SK-N-SH (cell line): Measurements from ENCODE around the gene FYN. TPM values are rescaled to one million over a fixed set of nuclear protein-coding genes. Genes with fewer than 3 reads are reported as not detected.

Experiments used
- CTCF ChIA-PET: fragments of 300-600, 350-600 bp; formaldehyde crosslinking; extraction: SDS; loops from one replicate; lab custom pipeline; 2021; lab: Yijun Ruan, JAX
- POLR2A ChIA-PET: fragments of 350-600 bp; sonication (Branson Sonifier 250); formaldehyde crosslinking; extraction: SDS; loops from one replicate; lab custom pipeline; 2020; ENCODE audit warnings: antibody characterized with exemption, inconsistent platforms; lab: Yijun Ruan, JAX
- DNase-seq: peaks from one replicate; pipeline ENCODE4 v3.0.0; 2012
- H2AFZ ChIP-seq: fragments of 200-600 bp; sonication (generic); 2 replicates; pipeline ENCODE4 v1.8.1; 2016; ENCODE audit warnings: antibody characterized with exemption, mild to moderate bottlenecking, low read depth
- H3F3A ChIP-seq: fragments of 200-600 bp; sonication (generic); replicated peaks from 2 replicates; pipeline ENCODE3; 2016; ENCODE audit warnings: antibody characterized with exemption, mild to moderate bottlenecking; ENCODE audit not compliant: insufficient read depth
- H3K27ac ChIP-seq, 2 experiments: fragments of 200-500 bp in 1 of 2; fragments of 200-600 bp in 1 of 2; sonication (Bioruptor generic) in 1 of 2; sonication (generic), shearing (Covaris generic) in 1 of 2; 2 replicates each; pipeline versions ENCODE4 v1.5.1 to v1.6.1; 2014 to 2016; ENCODE audit warnings: low read depth in 2 of 2, inconsistent platforms in 1 of 2, low read length in 1 of 2, mild to moderate bottlenecking in 1 of 2, mixed read lengths in 1 of 2
- H3K27me3 ChIP-seq: fragments of 200-600 bp; sonication (generic), shearing (Covaris generic); 2 replicates; pipeline ENCODE4 v1.6.1; 2016; ENCODE audit warnings: mixed run types; ENCODE audit not compliant: insufficient read depth
- H3K36me3 ChIP-seq, 2 experiments: fragments of 200-500 bp in 1 of 2; fragments of 200-600 bp in 1 of 2; sonication (Bioruptor generic) in 1 of 2; sonication (generic) in 1 of 2; replicated peaks in 1 of 2; 2 replicates each; pipeline versions ENCODE3 to v1.5.1; 2014 to 2016; ENCODE audit warnings: low read length in 1 of 2, mild to moderate bottlenecking in 1 of 2; ENCODE audit not compliant: insufficient read depth in 2 of 2, control insufficient read depth in 1 of 2
- H3K4me1 ChIP-seq, 2 experiments: fragments of 200-500 bp in 1 of 2; fragments of 200-600 bp in 1 of 2; sonication (Bioruptor generic) in 1 of 2; sonication (generic), shearing (Covaris generic) in 1 of 2; 2 replicates each; pipeline versions ENCODE4 v1.5.1 to v1.6.1; 2014 to 2016; ENCODE audit warnings: low read depth in 1 of 2, low read length in 1 of 2, mixed run types in 1 of 2; ENCODE audit not compliant: insufficient read depth in 2 of 2, control insufficient read depth in 1 of 2
- H3K4me2 ChIP-seq: fragments of 200-600 bp; sonication (generic), shearing (Covaris generic); 2 replicates; pipeline ENCODE4 v1.6.1; 2017; ENCODE audit warnings: mixed run types
- H3K4me3 ChIP-seq, 2 experiments: fragments of 200-500 bp in 1 of 2; fragments of 200-600 bp in 1 of 2; sonication (Bioruptor generic) in 1 of 2; sonication (generic), shearing (Covaris generic) in 1 of 2; 2 replicates each; pipeline versions ENCODE4 v1.5.1 to v1.8.1; 2014 to 2016; ENCODE audit warnings: low read depth in 2 of 2, inconsistent platforms in 1 of 2, low read length in 1 of 2, mild to moderate bottlenecking in 1 of 2, mixed read lengths in 1 of 2, moderate library complexity in 1 of 2
- H3K79me2 ChIP-seq: fragments of 200-600 bp; sonication (generic); 2 replicates; pipeline ENCODE4 v1.8.1; 2017; ENCODE audit warnings: mild to moderate bottlenecking; ENCODE audit not compliant: insufficient read depth
- H3K9ac ChIP-seq: fragments of 200-600 bp; sonication (generic); 2 replicates; pipeline ENCODE4 v1.6.1; 2017; ENCODE audit warnings: mixed run types
- H3K9me2 ChIP-seq: fragments of 200-600 bp; sonication (generic); 2 replicates; pipeline ENCODE4 v1.6.1; 2017; ENCODE audit warnings: mixed run types
- H3K9me3 ChIP-seq: fragments of 200-600 bp; sonication (generic); 2 replicates; pipeline ENCODE4 v1.6.1; 2017; ENCODE audit warnings: mixed run types, mild to moderate bottlenecking, moderate library complexity
- H4K20me1 ChIP-seq: fragments of 200-600 bp; sonication (generic); 2 replicates; pipeline ENCODE4 v1.6.1; 2017; ENCODE audit warnings: mild to moderate bottlenecking, mixed run types; ENCODE audit not compliant: insufficient read depth
- CHD2 ChIP-seq: fragments of 150-350 bp; IDR thresholded peaks from 2 replicates; pipeline ENCODE4 v1.6.1; 2018; ENCODE audit warnings: low read length; ENCODE audit not compliant: partially characterized antibody
- ELF1 ChIP-seq: IDR thresholded peaks from 2 replicates; pipeline ENCODE4 v1.4.0; 2012
- EP300 ChIP-seq, 2 experiments: IDR thresholded peaks; 2 replicates each; pipeline versions ENCODE4 v1.4.0 to v1.6.1; 2012; ENCODE audit warnings: borderline replicate concordance in 1 of 2, low read depth in 1 of 2, low read length in 1 of 2
- FOXM1 ChIP-seq: IDR thresholded peaks from 2 replicates; pipeline ENCODE4 v1.4.0; 2012; ENCODE audit warnings: low read depth, mild to moderate bottlenecking
- JUND ChIP-seq: IDR thresholded peaks from 2 replicates; pipeline ENCODE4 v1.4.0; 2012
- MEF2A ChIP-seq: IDR thresholded peaks from 2 replicates; pipeline ENCODE4 v1.4.0; 2012; ENCODE audit warnings: low read depth, borderline replicate concordance
- MXI1 ChIP-seq: IDR thresholded peaks from 2 replicates; pipeline ENCODE4 v1.6.1; 2012; ENCODE audit warnings: mild to moderate bottlenecking, low read depth, low read length, improper control_type of control experiment
- NFIC ChIP-seq: IDR thresholded peaks from 2 replicates; pipeline ENCODE4 v1.4.0; 2012; ENCODE audit warnings: borderline replicate concordance
- NRF1 ChIP-seq: IDR thresholded peaks from 2 replicates; pipeline ENCODE4 v1.6.1; 2012; ENCODE audit warnings: low read depth, mild to moderate bottlenecking, low read length
- POLR2AphosphoS5 ChIP-seq: IDR thresholded peaks from 2 replicates; pipeline ENCODE4 v1.6.1; 2012; ENCODE audit warnings: low read depth, low read length
- RAD21 ChIP-seq: IDR thresholded peaks from 2 replicates; pipeline ENCODE4 v1.6.1; 2012; ENCODE audit warnings: mild to moderate bottlenecking, low read length
- RXRA ChIP-seq: IDR thresholded peaks from 2 replicates; pipeline ENCODE4 v1.4.0; 2012; ENCODE audit warnings: low read depth, mild to moderate bottlenecking, borderline replicate concordance
- SMC3 ChIP-seq: IDR thresholded peaks from 2 replicates; pipeline ENCODE4 v1.6.1; 2012; ENCODE audit warnings: low read depth, low read length, improper control_type of control experiment
- TAF1 ChIP-seq: IDR thresholded peaks from 2 replicates; pipeline ENCODE4 v1.6.1; 2012; ENCODE audit warnings: low read depth, mild to moderate bottlenecking, low read length, moderate library complexity, borderline replicate concordance
- TCF12 ChIP-seq: IDR thresholded peaks from 2 replicates; pipeline ENCODE4 v1.4.0; 2012
- TEAD4 ChIP-seq: IDR thresholded peaks from 2 replicates; pipeline ENCODE4 v1.4.0; 2012; ENCODE audit warnings: mild to moderate bottlenecking, borderline replicate concordance; ENCODE audit not compliant: insufficient read depth
- WGBS: methylation state at CpG from one replicate; pipeline ENCODE4 v1.1.6; 2017; ENCODE audit warnings: low lambda C conversion rate; 5-methylcytosine and 5-hydroxymethylcytosine counted together
- polyA plus RNA-seq, 3 experiments: library from polyadenylated mRNA; depleted of rRNA; stranded (reverse); fragments of >200 nt; gene quantifications; 2 replicates each; pipeline ENCODE4 v1.2.3, GENCODE V29; 2012
- TF ChIP-seq, protein P1 (sequence below): fragments of 150-350 bp; IDR thresholded peaks from 2 replicates; pipeline ENCODE4 v1.6.1; 2016; ENCODE audit warnings: mild to moderate bottlenecking, low read depth, low read length
- TF ChIP-seq, protein P2 (sequence below): IDR thresholded peaks from 2 replicates; pipeline ENCODE4 v1.4.0; 2012; ENCODE audit warnings: low read depth, borderline replicate concordance
- TF ChIP-seq, protein P3 (sequence below): IDR thresholded peaks from 2 replicates; pipeline ENCODE4 v1.6.1; 2012; ENCODE audit warnings: mild to moderate bottlenecking, low read depth, low read length, moderate library complexity

The FYN gene
- polyA plus RNA-seq, 1 of the 3 experiments (the other 2 are of a cell fraction) = 31.0 TPM

DNA sequence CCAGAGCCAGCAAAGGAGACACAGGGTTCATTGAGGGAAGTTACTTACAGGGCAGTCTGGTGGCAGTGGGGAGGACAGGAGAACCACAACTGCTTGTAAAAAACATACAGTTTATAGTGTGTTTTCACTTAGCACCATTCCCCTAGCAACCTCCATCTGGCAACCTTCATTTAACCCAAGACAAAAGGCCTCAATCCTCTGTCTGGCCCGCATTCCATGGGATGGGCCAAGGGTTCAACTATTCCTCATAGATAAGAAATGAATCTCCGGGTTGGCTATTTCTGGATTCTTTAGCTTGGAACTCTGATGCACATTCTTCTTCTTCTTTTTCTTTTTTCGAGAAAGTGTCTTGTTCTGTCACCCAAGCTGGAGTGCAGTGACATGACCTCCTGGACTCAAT, 26.3 kb upstream of the FYN start:
- Histone ChIP-seq H2AFZ (no peak overlapping the region), H4K20me1 (no peaks in the 10 kb centered on the region), H3K9me3 (no peaks in the 10 kb centered on the region), H3K4me2 (no peak overlapping the region), H3F3A (peaks cover 3% of the 10 kb centered on the region), H3K9ac (no peak overlapping the region), H3K79me2 (no peaks in the 10 kb centered on the region), H3K9me2 (no peaks in the 10 kb centered on the region), H3K27me3 (no peaks in the 10 kb centered on the region), H3K4me3 (no peak overlapping the region), H3K4me1 (no peaks in the 10 kb centered on the region; a peak in 1 of 4 replicates), H3K27ac (no peak overlapping the region), H3K36me3 (no peaks in the 10 kb centered on the region)
- TF ChIP-seq NFIC (no peak), JUND (no peak), RAD21 (no peak), TCF12 (no peak), MXI1 (no peak), NRF1 (no peak), CHD2 (no peak), ELF1 (no peak), SMC3 (no peak), TEAD4 (no peak), MEF2A (no peak), POLR2AphosphoS5 (no peak), TAF1 (no peak), RXRA (no peak), FOXM1 (no peak), EP300 (IDR thresholded peaks at IDR 0.05; ENCODE audit: borderline replicate concordance in 1 of 2, low read depth in 1 of 2, low read length in 1 of 2) (no peak)
- TF ChIP-seq, protein P1, sequence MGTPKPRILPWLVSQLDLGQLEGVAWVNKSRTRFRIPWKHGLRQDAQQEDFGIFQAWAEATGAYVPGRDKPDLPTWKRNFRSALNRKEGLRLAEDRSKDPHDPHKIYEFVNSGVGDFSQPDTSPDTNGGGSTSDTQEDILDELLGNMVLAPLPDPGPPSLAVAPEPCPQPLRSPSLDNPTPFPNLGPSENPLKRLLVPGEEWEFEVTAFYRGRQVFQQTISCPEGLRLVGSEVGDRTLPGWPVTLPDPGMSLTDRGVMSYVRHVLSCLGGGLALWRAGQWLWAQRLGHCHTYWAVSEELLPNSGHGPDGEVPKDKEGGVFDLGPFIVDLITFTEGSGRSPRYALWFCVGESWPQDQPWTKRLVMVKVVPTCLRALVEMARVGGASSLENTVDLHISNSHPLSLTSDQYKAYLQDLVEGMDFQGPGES = no peak
- TF ChIP-seq, protein P2, sequence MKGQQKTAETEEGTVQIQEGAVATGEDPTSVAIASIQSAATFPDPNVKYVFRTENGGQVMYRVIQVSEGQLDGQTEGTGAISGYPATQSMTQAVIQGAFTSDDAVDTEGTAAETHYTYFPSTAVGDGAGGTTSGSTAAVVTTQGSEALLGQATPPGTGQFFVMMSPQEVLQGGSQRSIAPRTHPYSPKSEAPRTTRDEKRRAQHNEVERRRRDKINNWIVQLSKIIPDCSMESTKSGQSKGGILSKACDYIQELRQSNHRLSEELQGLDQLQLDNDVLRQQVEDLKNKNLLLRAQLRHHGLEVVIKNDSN = no peak
- TF ChIP-seq, protein P3, sequence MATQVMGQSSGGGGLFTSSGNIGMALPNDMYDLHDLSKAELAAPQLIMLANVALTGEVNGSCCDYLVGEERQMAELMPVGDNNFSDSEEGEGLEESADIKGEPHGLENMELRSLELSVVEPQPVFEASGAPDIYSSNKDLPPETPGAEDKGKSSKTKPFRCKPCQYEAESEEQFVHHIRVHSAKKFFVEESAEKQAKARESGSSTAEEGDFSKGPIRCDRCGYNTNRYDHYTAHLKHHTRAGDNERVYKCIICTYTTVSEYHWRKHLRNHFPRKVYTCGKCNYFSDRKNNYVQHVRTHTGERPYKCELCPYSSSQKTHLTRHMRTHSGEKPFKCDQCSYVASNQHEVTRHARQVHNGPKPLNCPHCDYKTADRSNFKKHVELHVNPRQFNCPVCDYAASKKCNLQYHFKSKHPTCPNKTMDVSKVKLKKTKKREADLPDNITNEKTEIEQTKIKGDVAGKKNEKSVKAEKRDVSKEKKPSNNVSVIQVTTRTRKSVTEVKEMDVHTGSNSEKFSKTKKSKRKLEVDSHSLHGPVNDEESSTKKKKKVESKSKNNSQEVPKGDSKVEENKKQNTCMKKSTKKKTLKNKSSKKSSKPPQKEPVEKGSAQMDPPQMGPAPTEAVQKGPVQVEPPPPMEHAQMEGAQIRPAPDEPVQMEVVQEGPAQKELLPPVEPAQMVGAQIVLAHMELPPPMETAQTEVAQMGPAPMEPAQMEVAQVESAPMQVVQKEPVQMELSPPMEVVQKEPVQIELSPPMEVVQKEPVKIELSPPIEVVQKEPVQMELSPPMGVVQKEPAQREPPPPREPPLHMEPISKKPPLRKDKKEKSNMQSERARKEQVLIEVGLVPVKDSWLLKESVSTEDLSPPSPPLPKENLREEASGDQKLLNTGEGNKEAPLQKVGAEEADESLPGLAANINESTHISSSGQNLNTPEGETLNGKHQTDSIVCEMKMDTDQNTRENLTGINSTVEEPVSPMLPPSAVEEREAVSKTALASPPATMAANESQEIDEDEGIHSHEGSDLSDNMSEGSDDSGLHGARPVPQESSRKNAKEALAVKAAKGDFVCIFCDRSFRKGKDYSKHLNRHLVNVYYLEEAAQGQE = no peak
- DNase-seq = no peak
- ChIA-PET CTCF (no interaction called here), POLR2A (no interaction called here)
- WGBS = 64% methylated on average over 3 of the region's 3 CpGs
